Astrocyte (in vitro differentiated cells and primary cell): Measurements from ENCODE around the gene KRTAP20-1. TPM values are rescaled to one million over a fixed set of nuclear protein-coding genes. Genes with fewer than 3 reads are reported as not detected.

Experiments
- DNase-seq: peaks from one replicate; pipeline ENCODE4 v3.0.0-alpha.2; 2010; ENCODE audit warnings: low read depth
- FAIRE-seq: peaks from 2 replicates; lab custom pipeline; 2011; peaks lifted over from hg19 to GRCh38; lab: Jason Lieb, UNC
- H2AFZ ChIP-seq: 2 replicates; pipeline ENCODE4 v1.6.0; 2012; ENCODE audit warnings: low read depth, low read length, inconsistent platforms
- H3K27ac ChIP-seq: 2 replicates; pipeline ENCODE4 v1.5.1; 2011; ENCODE audit warnings: low read depth, low read length, inconsistent platforms
- H3K27me3 ChIP-seq: 2 replicates; pipeline ENCODE4 v1.6.0; 2011; ENCODE audit warnings: low read length, inconsistent platforms; ENCODE audit not compliant: insufficient read depth
- H3K36me3 ChIP-seq: 2 replicates; pipeline ENCODE4 v1.5.1; 2011; ENCODE audit warnings: low read length, inconsistent platforms; ENCODE audit not compliant: insufficient read depth
- H3K4me1 ChIP-seq: 2 replicates; pipeline ENCODE4 v1.5.1; 2011; ENCODE audit warnings: low read length, inconsistent platforms; ENCODE audit not compliant: insufficient read depth
- H3K4me2 ChIP-seq: 2 replicates; pipeline ENCODE4 v1.6.0; 2012; ENCODE audit warnings: low read length, inconsistent platforms
- H3K4me3 ChIP-seq: 2 replicates; pipeline ENCODE4 v1.5.1; 2011; ENCODE audit warnings: low read depth, mild to moderate bottlenecking, low read length, inconsistent platforms; ENCODE audit not compliant: insufficient read depth
- H3K79me2 ChIP-seq: 2 replicates; pipeline ENCODE4 v1.6.0; 2012; ENCODE audit warnings: mild to moderate bottlenecking, low read length, inconsistent platforms; ENCODE audit not compliant: insufficient read depth
- H3K9ac ChIP-seq: 2 replicates; pipeline ENCODE4 v1.6.0; 2012; ENCODE audit warnings: mild to moderate bottlenecking, low read length, inconsistent platforms
- H3K9me3 ChIP-seq: 2 replicates; pipeline ENCODE4 v1.5.1; 2012; ENCODE audit warnings: low read depth, mild to moderate bottlenecking, low read length, inconsistent platforms; ENCODE audit not compliant: insufficient read depth
- H4K20me1 ChIP-seq: 2 replicates; pipeline ENCODE4 v1.6.0; 2012; ENCODE audit warnings: low read length, inconsistent platforms; ENCODE audit not compliant: insufficient read depth
- H3K27ac Mint-ChIP-seq: one replicate; pipeline ENCODE4 v1.8.0; 2021; ENCODE audit warnings: mild to moderate bottlenecking, mixed read lengths; ENCODE audit not compliant: unreplicated experiment
- H3K27me3 Mint-ChIP-seq: one replicate; pipeline ENCODE4 v1.8.0; 2021; ENCODE audit warnings: low read depth, mixed read lengths; ENCODE audit not compliant: unreplicated experiment
- H3K36me3 Mint-ChIP-seq: one replicate; pipeline ENCODE4 v1.8.0; 2021; ENCODE audit warnings: low read depth, mixed read lengths; ENCODE audit not compliant: unreplicated experiment
- H3K4me1 Mint-ChIP-seq: one replicate; pipeline ENCODE4 v1.8.0; 2021; ENCODE audit warnings: low read depth, mixed read lengths; ENCODE audit not compliant: unreplicated experiment
- H3K4me3 Mint-ChIP-seq: one replicate; pipeline ENCODE4 v1.8.0; 2021; ENCODE audit warnings: mild to moderate bottlenecking, moderate library complexity, mixed read lengths; ENCODE audit not compliant: unreplicated experiment
- H3K9me3 Mint-ChIP-seq: one replicate; pipeline ENCODE4 v1.8.0; 2021; ENCODE audit warnings: mild to moderate bottlenecking, mixed read lengths; ENCODE audit not compliant: unreplicated experiment
- CTCF ChIP-seq: IDR thresholded peaks from 2 replicates; pipeline ENCODE4 v1.5.1; 2011; ENCODE audit warnings: low read depth, mild to moderate bottlenecking, inconsistent platforms, low read length, moderate library complexity; ENCODE audit not compliant: insufficient read depth
- EZH2 ChIP-seq: IDR thresholded peaks from 2 replicates; pipeline ENCODE4 v1.6.1; 2012; ENCODE audit warnings: mild to moderate bottlenecking, low read length, inconsistent platforms; ENCODE audit not compliant: insufficient read depth
- total RNA-seq: library from RNA; stranded (reverse); gene quantifications from 2 replicates; pipeline ENCODE4 v1.2.1, GENCODE V29; 2021

The KRTAP20-1 gene
- total RNA-seq, 1 donor from 2014 or later = not detected

- H3K36me3 Mint-ChIP-seq = no peaks in the 10 kb centered on the region
- no peak for TF ChIP-seq CTCF
Measured at GRCh38 chr21:30579346-30579745, 36.9 kb upstream of the KRTAP20-1 start.

GRCh38 chr21:30580132-30580531 is 36.1 kb upstream of the KRTAP20-1 start:
- no peak for TF ChIP-seq EZH2
- TF ChIP-seq CTCF = no peak
- no peak overlapping the region for H3K27ac Mint-ChIP-seq
- Histone ChIP-seq H3K9ac (no peak overlapping the region), H2AFZ (no peak overlapping the region), H3K27me3 (no peaks in the 10 kb centered on the region), H3K4me2 (no peak overlapping the region), H3K4me3 (no peak overlapping the region), H4K20me1 (no peaks in the 10 kb centered on the region), H3K27ac (no peak overlapping the region), H3K9me3 (peaks cover 5% of the 10 kb centered on the region), H3K36me3 (no peaks in the 10 kb centered on the region), H3K79me2 (no peaks in the 10 kb centered on the region), H3K4me1 (no peaks in the 10 kb centered on the region)
- FAIRE-seq = no peak
- no peak overlapping the region for H3K4me3 Mint-ChIP-seq
- H3K4me1 Mint-ChIP-seq = peaks cover 9% of the 10 kb centered on the region
- no peaks in the 10 kb centered on the region for H3K36me3 Mint-ChIP-seq
- no peaks in the 10 kb centered on the region for H3K27me3 Mint-ChIP-seq
- DNase-seq = no peak
- no peaks in the 10 kb centered on the region for H3K9me3 Mint-ChIP-seq

More at GRCh38 chr21:30579346-30579745, 36.9 kb upstream of the KRTAP20-1 start:
- no peak overlapping the region for H3K27ac Mint-ChIP-seq
- DNase-seq = no peak
- Histone ChIP-seq H3K4me1 (no peaks in the 10 kb centered on the region), H3K27me3 (no peaks in the 10 kb centered on the region), H3K4me2 (no peak overlapping the region), H2AFZ (no peak overlapping the region), H3K79me2 (no peaks in the 10 kb centered on the region), H3K9me3 (peaks cover 5% of the 10 kb centered on the region), H3K4me3 (no peak overlapping the region), H4K20me1 (no peaks in the 10 kb centered on the region), H3K9ac (no peak overlapping the region), H3K27ac (no peak overlapping the region), H3K36me3 (no peaks in the 10 kb centered on the region)
- H3K27me3 Mint-ChIP-seq = no peaks in the 10 kb centered on the region
- no peak for FAIRE-seq
- peaks cover 9% of the 10 kb centered on the region for H3K4me1 Mint-ChIP-seq
- H3K4me3 Mint-ChIP-seq = no peak overlapping the region
- H3K9me3 Mint-ChIP-seq = no peaks in the 10 kb centered on the region

- no peak overlapping the region for H3K27ac Mint-ChIP-seq
- Histone ChIP-seq H3K27me3 (no peaks in the 10 kb centered on the region), H3K79me2 (no peaks in the 10 kb centered on the region), H3K9me3 (peaks cover 5% of the 10 kb centered on the region), H3K9ac (no peak overlapping the region), H2AFZ (no peak overlapping the region), H3K4me3 (no peak overlapping the region), H3K4me2 (no peak overlapping the region), H4K20me1 (no peaks in the 10 kb centered on the region), H3K4me1 (no peaks in the 10 kb centered on the region), H3K36me3 (no peaks in the 10 kb centered on the region), H3K27ac (no peak overlapping the region)
- FAIRE-seq = no peak
- H3K36me3 Mint-ChIP-seq = no peaks in the 10 kb centered on the region
- no peaks in the 10 kb centered on the region for H3K27me3 Mint-ChIP-seq
- TF ChIP-seq CTCF = no peak
- no peak for TF ChIP-seq EZH2
- no peak overlapping the region for H3K4me3 Mint-ChIP-seq
- no peak for DNase-seq
- H3K9me3 Mint-ChIP-seq = no peaks in the 10 kb centered on the region
- H3K4me1 Mint-ChIP-seq = peaks cover 4% of the 10 kb centered on the region
Measured at GRCh38 chr21:30582870-30583269, 33.4 kb upstream of the KRTAP20-1 start.
